A673 (cell line): ENCODE data around the gene SLC25A25.

Experiments used
- EZH2 ChIP-seq: fragments of 200-600 bp; sonication (generic); IDR thresholded peaks from 2 replicates; pipeline ENCODE4 v1.6.1; 2017; ENCODE audit warnings: borderline replicate concordance, low read depth, mild to moderate bottlenecking, mixed read lengths, antibody characterized with exemption, low read length; ENCODE audit not compliant: poor library complexity, severe bottlenecking
- TF ChIP-seq, protein P1 (sequence below): fragments of 300-800, 200-600 bp; sonication (generic); conservative IDR thresholded peaks from 2 replicates; pipeline ENCODE4 v1.5.1; 2017; ENCODE audit warnings: low read depth, mild to moderate bottlenecking, antibody characterized with exemption, low read length, moderate library complexity, mixed read lengths

GRCh38 chr9:128081056-128081455 lies 13.0 kb downstream of the SLC25A25 start:
- TF ChIP-seq, protein P1, sequence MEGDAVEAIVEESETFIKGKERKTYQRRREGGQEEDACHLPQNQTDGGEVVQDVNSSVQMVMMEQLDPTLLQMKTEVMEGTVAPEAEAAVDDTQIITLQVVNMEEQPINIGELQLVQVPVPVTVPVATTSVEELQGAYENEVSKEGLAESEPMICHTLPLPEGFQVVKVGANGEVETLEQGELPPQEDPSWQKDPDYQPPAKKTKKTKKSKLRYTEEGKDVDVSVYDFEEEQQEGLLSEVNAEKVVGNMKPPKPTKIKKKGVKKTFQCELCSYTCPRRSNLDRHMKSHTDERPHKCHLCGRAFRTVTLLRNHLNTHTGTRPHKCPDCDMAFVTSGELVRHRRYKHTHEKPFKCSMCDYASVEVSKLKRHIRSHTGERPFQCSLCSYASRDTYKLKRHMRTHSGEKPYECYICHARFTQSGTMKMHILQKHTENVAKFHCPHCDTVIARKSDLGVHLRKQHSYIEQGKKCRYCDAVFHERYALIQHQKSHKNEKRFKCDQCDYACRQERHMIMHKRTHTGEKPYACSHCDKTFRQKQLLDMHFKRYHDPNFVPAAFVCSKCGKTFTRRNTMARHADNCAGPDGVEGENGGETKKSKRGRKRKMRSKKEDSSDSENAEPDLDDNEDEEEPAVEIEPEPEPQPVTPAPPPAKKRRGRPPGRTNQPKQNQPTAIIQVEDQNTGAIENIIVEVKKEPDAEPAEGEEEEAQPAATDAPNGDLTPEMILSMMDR = no peak
- TF ChIP-seq EZH2 = no peak
